ENCODE results near the gene PADI6.

- TF ChIP-seq CTCF (IDR thresholded peaks at IDR 0.05) (no peak), NRF1 (IDR thresholded peaks at IDR 0.05; ENCODE audit: low read depth, low read length) (no peak), EP300 (IDR thresholded peaks at IDR 0.05; ENCODE audit: borderline replicate concordance in 1 of 2, low read depth in 1 of 2, low read length in 1 of 2) (no peak), USF2 (IDR thresholded peaks at IDR 0.05; ENCODE audit: borderline replicate concordance, low read depth, low read length) (no peak), MAX (IDR thresholded peaks at IDR 0.05; ENCODE audit: low read depth) (no peak), ZBTB33 (IDR thresholded peaks at IDR 0.05; ENCODE audit: borderline replicate concordance, low read depth) (no peak), ELF1 (IDR thresholded peaks at IDR 0.05) (no peak)
Observed at GRCh38 chr1:17437260-17437579, 65.2 kb downstream of the PADI6 start.
